ENCODE results near the gene SPART. TPM values are rescaled to one million over a fixed set of nuclear protein-coding genes. Genes with fewer than 3 reads are reported as not detected.
"Not testable (repeated sequence)": the region's sequence is repeated elsewhere in the genome, so short reads cannot be mapped to it uniquely, and the experiment has no call there.

SPART gene
- total RNA-seq, 4 donors from 2014 or later = 14.1 to 27.6 (median 18.2) TPM

GRCh38 chr13:36313047-36313969 is 32.9 kb downstream of the SPART start:
- TF ChIP-seq POLR2AphosphoS5 (IDR thresholded peaks at IDR 0.05) = no peak
- TF ChIP-seq EP300 (IDR thresholded peaks at IDR 0.05; ENCODE audit: low read depth) = no peak
- TF ChIP-seq POLR2A (IDR thresholded peaks at IDR 0.05) = no peak
- TF ChIP-seq CTCF (IDR thresholded peaks at IDR 0.05) = no peak
- Histone ChIP-seq H3K4me1 (no peaks in the 10 kb centered on the region), H3K4me3 (no peak overlapping the region), H3K27me3 (no peaks in the 10 kb centered on the region), H3K9me3 (no peaks in the 10 kb centered on the region), H3K27ac (no peak overlapping the region), H3K36me3 (peaks cover 0 to 6% (median 0%) of the 10 kb centered on the region in 4 donors)
- WGBS, 2 donors (ENCODE audit: low coverage in 1 of 2) = 38 to 74% methylated on average over 1 to 3 of the region's 3 CpGs
- in situ Hi-C loops (cut with MboI; ENCODE audit: low pct_ligation_motif_present in 1 of 4, low pct_unique_long_range_greater_than_20kb in 1 of 4, low sequenced_read_pairs in 3 of 4) (no loop called here), intact Hi-C loops (cut with DNase I; ENCODE audit: low total_unique reads) (no loop called here)
- DNase-seq = no peak

- 88 to 89% methylated on average over 5 to 7 of the region's 7 CpGs for WGBS, 2 donors (ENCODE audit: low coverage in 1 of 2)
- in situ Hi-C loops (cut with MboI; ENCODE audit: low pct_ligation_motif_present in 1 of 4, low pct_unique_long_range_greater_than_20kb in 1 of 4, low sequenced_read_pairs in 3 of 4) (no loop called here), intact Hi-C loops (cut with DNase I; ENCODE audit: low total_unique reads) (no loop called here)
- Histone ChIP-seq H3K4me3 (no peak overlapping the region), H3K4me1 (no peaks in the 10 kb centered on the region), H3K9me3 (no peaks in the 10 kb centered on the region), H3K27me3 (no peaks in the 10 kb centered on the region), H3K27ac (no peak overlapping the region), H3K36me3 (peaks cover 0 to 6% (median 2%) of the 10 kb centered on the region in 4 donors)
- TF ChIP-seq CTCF (IDR thresholded peaks at IDR 0.05) (no peak), EP300 (IDR thresholded peaks at IDR 0.05; ENCODE audit: low read depth) (no peak), POLR2AphosphoS5 (IDR thresholded peaks at IDR 0.05) (no peak), POLR2A (IDR thresholded peaks at IDR 0.05) (no peak)
- DNase-seq = no peak
Observed at GRCh38 chr13:36310417-36311108, 35.6 kb downstream of the SPART start.

- Histone ChIP-seq H3K27ac (no peak overlapping the region), H3K4me1 (peaks cover 0 to 11% (median 1%) of the 10 kb centered on the region in 4 donors), H3K9me3 (no peaks in the 10 kb centered on the region), H3K27me3 (peaks cover 7% of the 10 kb centered on the region), H3K36me3 (no peaks in the 10 kb centered on the region), H3K4me3 (no peak overlapping the region)
- WGBS, 2 donors (ENCODE audit: low coverage in 1 of 2) = 60 to 71% methylated on average over 2 to 3 of the region's 3 CpGs
- no peak for DNase-seq
- intact Hi-C loops (cut with DNase I; ENCODE audit: low total_unique reads) (no loop called here), in situ Hi-C loops (cut with MboI; ENCODE audit: low pct_ligation_motif_present in 1 of 4, low pct_unique_long_range_greater_than_20kb in 1 of 4, low sequenced_read_pairs in 3 of 4) (no loop called here)
- TF ChIP-seq EP300 (IDR thresholded peaks at IDR 0.05; ENCODE audit: low read depth) (no peak), POLR2A (IDR thresholded peaks at IDR 0.05) (no peak), CTCF (IDR thresholded peaks at IDR 0.05) (no peak), POLR2AphosphoS5 (IDR thresholded peaks at IDR 0.05) (no peak)
Observed at GRCh38 chr13:36302289-36302688, 43.9 kb downstream of the SPART start.

GRCh38 chr13:36299469-36299868 is 46.7 kb downstream of the SPART start:
- Histone ChIP-seq H3K27me3 (peaks cover 11% of the 10 kb centered on the region), H3K4me1 (peaks cover 0 to 16% (median 3%) of the 10 kb centered on the region in 4 donors)
- H3K9me3 ChIP-seq; DNase-seq; H3K36me3 ChIP-seq; intact Hi-C loops (cut with DNase I; ENCODE audit: low total_unique reads); H3K27ac ChIP-seq; H3K4me3 ChIP-seq: not testable (repeated sequence)
- WGBS, 2 donors (ENCODE audit: low coverage in 1 of 2) = 44 to 53% methylated on average over 2 to 3 of the region's 3 CpGs
- in situ Hi-C loops (cut with MboI; ENCODE audit: low pct_ligation_motif_present in 1 of 4, low pct_unique_long_range_greater_than_20kb in 1 of 4, low sequenced_read_pairs in 3 of 4) = loop anchor here in 1 of 4 donors (25.0 kb wide), 1 partner anchor 438 kb away; no protein-coding TSS in a partner anchor
